Adrenal gland (tissue), 12 donors: ENCODE results near the gene DPP7. TPM values are rescaled to one million over a fixed set of nuclear protein-coding genes. Genes with fewer than 3 reads are reported as not detected.

Experiments used
- DNase-seq, 7 donors: peaks; one replicate each; pipeline ENCODE4 v3.0.0-alpha.2; 2019 to 2020
- H3K27ac ChIP-seq, 5 donors: fragments of 200-600 bp; sonication (generic) in 4 of 5; 1 replicate in 3 of 5; 2 replicates in 2 of 5; pipeline versions ENCODE4 v1.5.1 to v1.8.0; 2016 to 2020; ENCODE audit warnings: mild to moderate bottlenecking in 1 of 5
- H3K27me3 ChIP-seq: fragments of 200-600 bp; 2 replicates; pipeline ENCODE4 v1.8.0; 2021
- H3K36me3 ChIP-seq, 2 donors: fragments of 200-600 bp; replicated peaks in 1 of 2; 1 replicate in 1 of 2; 2 replicates in 1 of 2; pipeline versions ENCODE4 v1.5.1 to v1.8.0; 2018 to 2022
- H3K4me1 ChIP-seq, 2 donors: fragments of 200-600 bp; replicated peaks in 1 of 2; 1 replicate in 1 of 2; 2 replicates in 1 of 2; pipeline versions ENCODE4 v1.5.1 to v1.8.0; 2018 to 2021
- H3K4me3 ChIP-seq, 4 donors: fragments of 200-600 bp; sonication (generic) in 3 of 4; one replicate each; pipeline ENCODE4 v1.5.1; 2016 to 2018
- H3K9me3 ChIP-seq, 3 donors: fragments of 200-600 bp; sonication (generic) in 1 of 3; replicated peaks in 1 of 3; 1 replicate in 2 of 3; 2 replicates in 1 of 3; pipeline versions ENCODE4 v1.5.1 to v1.8.0; 2016 to 2021
- CTCF ChIP-seq, 6 experiments: fragments of 450-650 bp in 4 of 6; fragments of 200-600 bp in 2 of 6; sonication (generic) in 1 of 6; IDR thresholded peaks; 1 replicate in 5 of 6; 2 replicates in 1 of 6; pipeline versions ENCODE4 v1.5.1 to v1.8.0; 2016 to 2021; ENCODE audit warnings: antibody characterized with exemption in 6 of 6, mild to moderate bottlenecking in 2 of 6, moderate library complexity in 1 of 6
- POLR2A ChIP-seq, 2 donors: fragments of 450-650 bp; IDR thresholded peaks; one replicate each; pipeline ENCODE4 v1.6.1; 2017; ENCODE audit warnings: antibody characterized with exemption in 2 of 2, mild to moderate bottlenecking in 2 of 2, moderate library complexity in 1 of 2
- WGBS, 4 donors: extraction: QIAGEN DNeasy Blood & Tissue Kit in 2 of 4; methylation state at CpG; one replicate each; pipeline versions ENCODE4 v1.1.5 to v1.1.7; 2013 to 2017; 5-methylcytosine and 5-hydroxymethylcytosine counted together
- intact Hi-C, 2 donors: fragments of 100-400 bp; cut with DNase I; formaldehyde crosslinking; loops; one replicate each; pipeline versions ENCODE4 v1.14.1 to v1.15.0; 2022 to 2023
- polyA plus RNA-seq, 3 donors: library from polyadenylated mRNA; stranded (reverse); fragments of 200-250 nt in 2 of 3; fragments of 350-450 nt in 1 of 3; fragmentation: Illumina TruSeq in 1 of 3; extraction: RNeasy Lipid Tissue Mini Kit (QIAGEN cat#74804) in 1 of 3; gene quantifications; one replicate each; pipeline ENCODE4 v1.2.3, GENCODE V29; 2013 to 2014
- total RNA-seq, 9 donors: library from RNA; depleted of rRNA in 4 of 9; stranded (reverse); fragments of >200 nt in 4 of 9; fragments of 120-200 nt in 1 of 9; fragmentation: NEBNext Ultra II Directional in 1 of 9; extraction: Animal tissue kit (Norgen Biotek cat#: 25700) in 1 of 9; gene quantifications; one replicate each; pipeline versions ENCODE4 v1.1.0 to v1.2.4, GENCODE V29; 2013 to 2023
- donor health status: healthy with polysubstance abuse.
- donor health status: Bipolar disorder and iron deficiency.
- donor health status: DM: yes; HTN: yes; CAD: no.
- donor health status: DM: no; HTN: no; CAD: no.
- donor health status: DM: no; HTN: no; CAD: no.
- donor health status: DM: yes; HTN: yes; CAD: no.

DPP7 gene
- total and polyA plus RNA-seq, 12 donors, result 52.6 to 1,938 (median 237) TPM

GRCh38 chr9:137130176-137130755, 15.7 kb upstream of the DPP7 start:
- TF ChIP-seq POLR2A (IDR thresholded peaks at IDR 0.05), result no peak
- TF ChIP-seq CTCF (IDR thresholded peaks at IDR 0.05), result no peak
- Histone ChIP-seq H3K9me3 (no peaks in the 10 kb centered on the region), H3K27ac (peak overlapping the region in 2 of 5 donors; percentile 13 to 66), H3K36me3 (no peaks in the 10 kb centered on the region), H3K27me3 (peaks cover 3% of the 10 kb centered on the region), H3K4me3 (peak overlapping the region in 3 of 4 donors; percentile 52 to 94 (median 81)), H3K4me1 (peaks cover 15 to 26% of the 10 kb centered on the region in 2 donors)
- 9 to 20% (median 10%) methylated on average over 1 to 58 of the region's 58 CpGs for WGBS, 4 donors
- intact Hi-C loops, result no loop called here
- DNase-seq, result no peak

- peaks cover 1% of the 10 kb centered on the region for H3K27me3 ChIP-seq
- no peaks in the 10 kb centered on the region for H3K36me3 ChIP-seq
- WGBS, 4 donors, result 0 to 1% (median 0%) methylated on average over 7 to 86 of the region's 86 CpGs
- H3K9me3 ChIP-seq, result no peaks in the 10 kb centered on the region
- peak overlapping the region in 3 of 5 donors; percentile 21 to 66 (median 64) for H3K27ac ChIP-seq
- intact Hi-C loops, result no loop called here
- TF ChIP-seq POLR2A (IDR thresholded peaks at IDR 0.05) (peak; percentile 44 to 64), CTCF (IDR thresholded peaks at IDR 0.05) (peak in 1 of 6 experiments; percentile 24)
- DNase-seq, result peak; percentile 87 to 95 (median 89)
- H3K4me3 ChIP-seq, result peak overlapping the region; percentile 41 to 94 (median 66)
- H3K4me1 ChIP-seq, result peaks cover 15 to 26% of the 10 kb centered on the region in 2 donors
Measured at GRCh38 chr9:137129456-137130175, 15.1 kb upstream of the DPP7 start.

GRCh38 chr9:137128862-137129455, 14.4 kb upstream of the DPP7 start:
- Histone ChIP-seq H3K27me3 (no peaks in the 10 kb centered on the region), H3K4me1 (peaks cover 15 to 26% of the 10 kb centered on the region in 2 donors), H3K36me3 (no peaks in the 10 kb centered on the region), H3K9me3 (no peaks in the 10 kb centered on the region), H3K27ac (peak overlapping the region in 3 of 5 donors; percentile 21 to 66 (median 64)), H3K4me3 (peak overlapping the region; percentile 41 to 94 (median 66))
- peak in 3 of 7 donors; percentile 35 to 72 (median 41) for DNase-seq
- intact Hi-C loops, result no loop called here
- WGBS, 4 donors, result 16 to 48% (median 29%) methylated on average over 12 to 37 of the region's 37 CpGs
- TF ChIP-seq CTCF (IDR thresholded peaks at IDR 0.05) (no peak), POLR2A (IDR thresholded peaks at IDR 0.05) (no peak)

DNA sequence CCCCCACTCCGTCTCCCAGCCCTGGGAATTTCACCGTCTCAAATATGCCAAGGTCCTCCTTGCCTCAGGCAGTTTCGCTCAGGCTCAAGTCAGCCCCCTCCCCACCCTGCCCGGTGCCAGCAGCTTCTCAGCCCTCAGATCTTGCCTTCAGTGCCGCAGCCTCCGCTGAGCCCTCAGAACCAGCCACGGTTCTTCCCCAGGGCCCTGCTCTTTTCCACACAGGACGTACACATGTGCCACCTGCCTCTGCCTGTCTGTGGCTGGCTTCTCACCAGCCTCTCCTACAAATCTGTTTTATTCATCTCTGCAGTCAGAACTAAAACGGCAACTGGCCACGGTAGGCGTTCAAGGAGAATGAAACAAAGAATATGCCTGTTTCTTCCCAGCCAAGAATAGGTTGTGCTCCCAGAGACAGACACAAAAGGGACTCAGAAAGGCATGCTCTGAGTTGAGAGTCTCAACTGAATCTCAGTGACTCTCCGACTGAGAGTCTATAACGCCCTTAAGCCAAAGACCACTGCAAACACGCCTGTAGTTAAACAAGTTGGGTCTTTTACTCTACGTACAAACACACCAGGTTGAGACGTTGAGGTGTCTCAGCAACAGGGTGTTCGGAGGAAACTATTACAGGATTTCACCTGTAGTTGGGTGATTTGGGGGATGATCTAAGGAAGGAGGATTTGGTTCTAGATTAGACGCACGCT, 13.8 kb upstream of the DPP7 start:
- H3K27me3 ChIP-seq, result no peaks in the 10 kb centered on the region
- intact Hi-C loops, result no loop called here
- peak overlapping the region in 1 of 4 donors; percentile 81 for H3K4me3 ChIP-seq
- no peak for TF ChIP-seq CTCF (IDR thresholded peaks at IDR 0.05)
- no peak for TF ChIP-seq POLR2A (IDR thresholded peaks at IDR 0.05)
- H3K9me3 ChIP-seq, result no peaks in the 10 kb centered on the region
- WGBS, 4 donors, result 65 to 71% (median 67%) methylated on average over 18 to 19 of the region's 19 CpGs
- DNase-seq, result no peak
- H3K36me3 ChIP-seq, result no peaks in the 10 kb centered on the region
- H3K4me1 ChIP-seq, result peaks cover 15 to 26% of the 10 kb centered on the region in 2 donors
- H3K27ac ChIP-seq, result no peak overlapping the region
